GM18858 (cell line): ENCODE results near the gene GALR2.

Experiments
- ATAC-seq: cut with Tn5 transposase; IDR thresholded peaks from one replicate; pipeline ENCODE4 v1.9.1; 2021; ENCODE audit not compliant: unreplicated experiment

Gene GALR2

DNA sequence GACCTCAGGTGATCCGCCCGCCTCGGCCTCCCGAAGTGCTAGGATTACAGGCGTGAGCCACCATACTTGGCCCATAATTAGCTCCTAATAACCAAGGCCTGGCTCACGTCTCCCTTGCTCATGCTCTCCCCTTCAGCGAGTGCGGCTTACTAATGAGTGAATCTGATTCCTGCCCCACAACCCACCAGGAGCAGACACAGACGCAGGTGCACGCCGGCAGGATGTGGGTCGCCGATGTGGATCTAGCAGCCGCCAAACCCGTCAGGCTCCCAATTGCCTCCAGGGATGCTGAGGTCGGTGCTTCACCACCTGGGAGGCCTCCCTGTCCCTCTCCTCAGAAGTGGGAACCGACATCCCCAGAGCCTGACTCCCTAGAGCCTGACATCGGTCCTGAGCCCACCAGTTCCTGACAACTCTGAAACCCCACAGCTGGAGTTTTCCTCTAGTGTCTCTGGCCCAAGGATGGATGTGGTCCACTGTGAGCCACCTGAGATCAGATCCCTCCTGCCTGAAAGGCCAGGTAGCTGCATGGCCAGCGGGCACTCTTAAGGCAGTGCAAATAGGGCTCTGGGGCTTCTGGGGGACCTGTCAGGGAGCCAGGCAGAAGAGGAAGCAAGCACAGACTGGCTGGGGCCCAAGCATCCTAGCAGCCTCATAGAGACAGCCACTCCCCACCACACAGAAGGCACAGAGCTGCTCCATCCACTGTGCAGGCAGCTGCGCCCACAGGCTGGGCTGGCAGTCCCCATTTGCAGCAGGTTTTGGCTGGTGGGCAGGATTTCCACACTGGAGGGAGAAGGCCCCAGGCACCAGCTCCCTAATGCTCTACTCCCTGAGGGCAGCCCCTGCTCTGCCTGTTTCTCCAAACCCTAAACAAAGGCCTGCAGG, 18.2 kb downstream of the GALR2 start:
- ATAC-seq: no peak

DNA sequence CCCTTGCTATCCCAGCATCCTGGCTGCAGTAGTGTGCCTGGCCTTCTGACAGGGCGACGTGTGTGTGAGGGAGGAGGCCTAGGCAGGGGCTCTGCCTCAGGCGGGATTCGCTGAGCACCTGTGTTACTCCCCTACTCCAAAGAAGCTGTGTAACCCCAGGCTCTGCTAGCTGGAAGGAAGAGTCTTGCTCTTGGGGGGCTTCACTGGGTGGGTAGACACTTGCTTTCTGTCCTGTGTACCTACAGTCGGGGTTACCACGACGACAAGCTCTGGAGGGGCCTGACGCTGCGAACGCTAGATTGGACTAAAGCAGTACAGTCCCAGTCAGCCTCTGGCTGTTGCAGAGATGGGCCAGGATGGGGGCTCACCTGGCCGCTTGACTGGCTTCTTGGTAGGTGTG, 19.5 kb downstream of the GALR2 start:
- no peak for ATAC-seq

DNA sequence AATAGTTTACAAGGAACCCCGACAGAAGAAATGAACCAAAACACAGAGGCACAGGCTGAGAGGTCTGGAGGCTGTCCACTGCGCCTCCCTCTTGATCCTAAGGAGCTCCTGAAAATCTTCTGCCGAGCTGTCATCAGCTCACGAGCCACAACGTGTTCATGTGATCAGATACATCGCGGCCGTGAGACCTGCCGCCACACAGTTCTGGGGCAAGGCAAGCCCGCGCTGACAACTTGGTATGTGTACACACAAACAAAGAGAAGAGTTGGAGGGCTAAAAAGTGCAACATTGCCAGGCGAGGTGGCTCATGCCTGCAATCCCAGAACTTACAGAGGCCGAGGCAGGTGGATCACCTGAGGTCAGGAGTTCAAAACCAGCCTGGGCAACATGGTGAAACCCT, 21.4 kb downstream of the GALR2 start:
- no peak for ATAC-seq

DNA sequence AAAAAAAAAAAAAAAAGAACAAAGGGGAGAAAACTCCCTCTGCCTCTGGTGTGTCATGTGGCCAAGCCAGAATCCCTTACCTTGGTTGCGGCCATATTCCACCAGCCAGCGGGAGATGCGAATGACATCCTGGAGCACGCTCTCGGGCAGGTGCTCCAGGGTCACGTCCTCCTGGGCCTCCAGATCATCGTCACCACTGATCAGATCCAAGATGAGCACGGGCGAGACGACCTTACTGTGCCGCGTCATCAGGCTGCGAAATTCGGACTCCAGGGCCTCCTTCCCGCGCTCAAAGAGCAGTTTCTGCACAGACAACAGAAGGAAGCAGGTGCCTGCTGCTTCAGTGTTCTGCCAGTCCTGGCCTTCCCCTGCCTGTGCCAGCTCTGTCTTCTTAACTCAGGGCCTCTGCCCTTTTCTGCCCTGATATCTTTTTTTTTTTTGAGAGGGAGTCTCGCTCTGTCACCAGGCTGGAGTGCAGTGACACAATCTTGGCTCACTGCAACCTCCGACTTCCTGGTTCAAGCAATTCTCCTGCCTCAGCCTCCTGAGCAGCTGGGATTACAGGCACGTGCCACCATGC, 23.2 kb downstream of the GALR2 start:
- no peak for ATAC-seq

DNA sequence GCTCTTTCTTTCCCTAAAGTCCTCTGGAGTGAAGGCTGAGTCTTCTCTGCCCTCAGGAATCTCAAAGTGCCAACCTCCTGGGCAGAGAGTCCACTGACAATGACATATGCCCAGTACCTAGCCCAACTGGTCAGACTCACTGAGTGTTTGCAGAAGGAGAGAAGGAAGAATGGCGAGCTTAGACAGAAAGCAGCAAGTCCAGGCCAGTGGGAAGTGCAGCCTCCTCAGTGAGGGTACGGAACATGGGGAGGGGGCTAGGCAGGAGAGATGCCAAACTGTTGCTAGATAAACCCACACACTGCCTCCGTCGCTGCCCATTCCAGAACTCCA, 28.3 kb downstream of the GALR2 start:
- no peak for ATAC-seq

DNA sequence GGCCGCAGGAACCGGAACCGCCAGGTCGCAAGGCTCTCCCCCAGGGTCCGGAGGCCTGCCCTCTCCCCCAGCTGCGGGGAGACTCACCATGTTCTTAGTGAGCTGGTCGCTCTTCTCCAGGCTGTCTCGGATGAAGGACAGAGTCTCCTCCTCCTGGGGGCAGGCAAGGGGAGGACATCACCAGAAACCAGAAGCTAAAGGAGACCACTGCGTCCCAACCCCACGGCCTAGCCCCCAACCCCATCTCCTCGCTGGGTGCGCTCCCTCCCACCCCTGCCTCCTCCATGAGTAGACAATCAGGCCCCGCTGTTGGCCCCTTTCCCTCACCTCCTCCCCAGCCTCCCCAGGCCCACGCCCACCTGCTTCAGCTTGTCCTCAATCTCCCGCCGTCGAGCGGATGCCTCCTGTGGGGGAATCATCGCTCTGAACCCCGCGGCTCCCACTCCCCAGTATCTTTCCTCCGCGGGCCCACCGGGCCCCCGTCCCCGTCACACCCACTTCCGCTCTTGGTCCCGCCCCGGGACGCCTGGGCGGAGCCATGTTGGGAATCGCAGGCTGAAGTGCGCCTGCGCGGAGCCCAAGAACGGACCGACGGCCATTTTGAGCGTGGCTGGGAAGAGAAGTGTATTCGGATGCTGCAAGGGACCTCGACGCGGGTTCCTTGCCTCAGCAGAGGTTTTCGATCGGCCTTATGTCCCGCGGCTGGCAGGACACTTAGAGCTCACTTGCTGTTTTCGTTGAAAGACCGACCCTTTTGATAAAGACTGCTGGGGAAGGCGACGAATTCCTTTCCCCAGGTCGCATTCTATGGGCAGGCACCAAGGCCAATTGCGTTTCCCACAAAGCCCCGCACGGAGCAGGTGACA, 28.9 kb downstream of the GALR2 start, which contains the start of gene EXOC7:
EXOC7 (minus strand) TSS at position 514 of the 866 bp plus-strand sequence; CDS start at position 419, 95 bp downstream.
- ATAC-seq: no peak

DNA sequence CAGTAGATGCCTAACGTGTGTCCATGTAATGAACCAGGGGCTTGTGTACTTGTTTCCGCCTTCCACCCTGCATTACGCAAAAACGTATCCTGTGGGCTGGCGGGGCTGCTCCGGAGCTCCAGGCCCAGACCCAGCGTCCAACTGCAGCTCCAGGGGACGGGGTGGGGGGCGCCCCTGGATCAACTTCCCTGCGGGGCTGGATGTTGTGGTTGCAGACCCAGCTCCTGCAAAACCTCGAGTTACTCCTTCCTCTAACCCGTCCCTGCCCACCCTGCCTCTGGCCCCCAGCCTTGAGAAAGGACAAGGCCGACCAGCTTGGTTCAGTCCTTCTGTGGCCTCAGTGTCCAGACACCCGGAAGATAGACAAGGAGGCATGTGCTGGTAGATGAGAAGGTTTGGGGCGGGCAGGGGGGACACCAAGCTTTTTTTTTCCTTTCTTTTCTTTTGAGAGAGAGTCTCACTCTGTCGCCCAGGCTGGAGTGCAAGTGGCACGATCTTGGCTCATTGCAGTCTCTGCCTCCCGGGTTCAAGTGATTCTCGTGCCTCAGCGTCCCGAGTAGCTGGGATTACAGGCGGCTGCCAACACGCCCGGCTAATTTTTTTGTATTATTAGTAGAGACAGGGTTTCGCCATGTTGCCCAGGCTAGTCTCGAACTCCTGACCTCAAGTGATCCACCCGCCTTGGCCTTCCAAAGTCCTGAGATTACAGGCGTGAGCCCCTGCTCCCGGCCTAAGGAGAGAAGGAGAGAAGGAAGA, 29.7 kb downstream of the GALR2 start:
- ATAC-seq: no peak

DNA sequence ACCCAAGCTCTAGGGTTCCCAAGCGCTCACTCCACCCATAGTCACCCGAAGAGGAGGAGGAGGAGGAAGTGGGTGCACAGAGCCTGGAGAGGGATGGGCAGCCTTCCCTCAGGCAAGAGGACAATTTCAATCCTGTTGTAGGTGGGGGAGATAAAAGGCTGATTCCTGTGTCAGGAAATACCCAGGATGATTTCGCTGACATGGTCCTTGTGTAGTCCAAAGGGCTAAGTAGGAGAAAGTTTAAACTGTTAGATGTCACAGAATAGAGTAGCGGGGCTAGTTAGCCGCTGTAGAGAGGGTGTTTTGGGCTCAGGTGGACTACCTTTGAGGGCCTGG, 30.3 kb downstream of the GALR2 start:
- no peak for ATAC-seq

DNA sequence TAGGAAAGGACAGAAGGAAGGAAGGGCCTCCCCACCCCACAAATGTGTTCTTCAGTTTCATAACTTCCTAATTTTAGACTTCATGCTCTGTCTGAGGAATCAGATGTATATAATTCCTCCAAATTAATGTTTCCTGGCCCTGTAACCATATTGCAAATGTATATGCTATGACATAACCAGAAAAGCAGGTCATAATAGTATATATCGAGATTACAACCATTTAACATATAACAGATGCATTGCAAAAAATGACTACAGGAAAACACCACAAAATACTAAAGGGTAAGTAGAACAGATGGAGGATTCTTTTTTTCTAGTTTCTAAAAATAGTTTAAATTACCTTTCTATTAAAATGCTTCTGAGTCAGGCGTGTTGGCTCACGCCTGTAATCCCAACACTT, 32.1 kb downstream of the GALR2 start:
- ATAC-seq: no peak

DNA sequence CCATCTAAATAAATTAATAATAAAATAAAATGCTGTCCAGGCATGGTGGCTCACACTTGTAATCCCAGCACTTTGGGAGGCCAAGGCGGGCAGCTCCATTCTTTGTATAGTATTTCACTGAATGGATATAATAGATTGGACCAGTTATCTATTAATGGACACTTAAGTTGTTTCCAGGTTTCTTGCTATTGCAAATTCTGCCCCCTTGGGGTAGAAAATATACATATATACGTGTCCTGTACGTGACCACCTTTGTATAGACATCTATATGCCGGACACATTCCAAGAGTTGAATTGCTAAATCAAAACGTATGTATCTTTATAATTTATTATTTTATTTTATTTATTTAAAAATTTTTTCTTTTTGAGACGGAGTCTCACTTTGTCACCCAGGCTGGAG, 32.9 kb downstream of the GALR2 start:
- no peak for ATAC-seq

DNA sequence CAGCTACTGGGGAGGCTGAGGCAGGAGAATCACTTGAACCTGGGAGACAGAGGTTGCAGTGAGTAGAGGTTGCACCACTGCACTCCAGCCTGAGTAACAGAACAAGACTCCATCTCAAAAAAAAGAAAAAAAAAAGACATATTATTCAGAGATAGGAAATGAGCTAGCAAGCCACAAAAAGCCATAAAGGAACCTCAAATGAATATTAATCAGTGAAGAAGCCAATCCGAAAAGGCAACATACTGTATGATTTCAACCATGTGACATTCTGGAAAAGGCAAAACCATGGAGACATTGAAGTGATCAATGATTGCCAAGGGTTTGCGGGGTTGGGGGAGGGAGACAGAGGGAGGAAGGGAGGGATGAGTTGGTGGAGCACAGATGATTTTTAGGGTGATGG, 37.4 kb downstream of the GALR2 start:
- no peak for ATAC-seq

DNA sequence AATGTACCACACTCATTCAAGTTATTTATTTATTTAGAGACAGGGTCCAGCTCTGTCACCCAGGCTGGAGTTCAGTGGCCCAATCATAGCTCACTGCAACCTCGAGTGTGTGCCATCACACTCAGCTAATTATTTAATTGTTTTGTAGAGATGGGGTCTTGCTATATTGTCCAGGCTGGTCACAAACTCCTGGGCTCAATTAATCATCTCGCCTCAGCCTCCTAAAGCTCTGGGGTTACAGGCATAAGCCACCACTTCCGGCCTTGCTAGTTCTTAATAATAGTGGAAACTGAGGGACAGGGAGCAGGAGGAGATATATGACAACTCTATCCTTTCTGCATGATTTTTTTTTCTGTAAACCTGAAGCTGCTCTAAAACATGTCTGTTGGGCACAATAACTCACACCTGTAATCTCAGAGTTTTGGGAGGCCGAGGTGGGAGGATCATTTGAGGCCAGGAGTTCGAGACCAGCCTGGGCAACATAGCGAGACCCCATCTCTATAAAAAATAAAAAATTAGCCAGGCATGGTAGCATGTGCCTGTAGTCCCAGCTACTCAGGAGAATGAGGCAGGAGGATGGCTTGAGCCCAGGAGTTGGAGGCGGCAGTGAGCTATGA, 40.7 kb downstream of the GALR2 start:
- no peak for ATAC-seq

DNA sequence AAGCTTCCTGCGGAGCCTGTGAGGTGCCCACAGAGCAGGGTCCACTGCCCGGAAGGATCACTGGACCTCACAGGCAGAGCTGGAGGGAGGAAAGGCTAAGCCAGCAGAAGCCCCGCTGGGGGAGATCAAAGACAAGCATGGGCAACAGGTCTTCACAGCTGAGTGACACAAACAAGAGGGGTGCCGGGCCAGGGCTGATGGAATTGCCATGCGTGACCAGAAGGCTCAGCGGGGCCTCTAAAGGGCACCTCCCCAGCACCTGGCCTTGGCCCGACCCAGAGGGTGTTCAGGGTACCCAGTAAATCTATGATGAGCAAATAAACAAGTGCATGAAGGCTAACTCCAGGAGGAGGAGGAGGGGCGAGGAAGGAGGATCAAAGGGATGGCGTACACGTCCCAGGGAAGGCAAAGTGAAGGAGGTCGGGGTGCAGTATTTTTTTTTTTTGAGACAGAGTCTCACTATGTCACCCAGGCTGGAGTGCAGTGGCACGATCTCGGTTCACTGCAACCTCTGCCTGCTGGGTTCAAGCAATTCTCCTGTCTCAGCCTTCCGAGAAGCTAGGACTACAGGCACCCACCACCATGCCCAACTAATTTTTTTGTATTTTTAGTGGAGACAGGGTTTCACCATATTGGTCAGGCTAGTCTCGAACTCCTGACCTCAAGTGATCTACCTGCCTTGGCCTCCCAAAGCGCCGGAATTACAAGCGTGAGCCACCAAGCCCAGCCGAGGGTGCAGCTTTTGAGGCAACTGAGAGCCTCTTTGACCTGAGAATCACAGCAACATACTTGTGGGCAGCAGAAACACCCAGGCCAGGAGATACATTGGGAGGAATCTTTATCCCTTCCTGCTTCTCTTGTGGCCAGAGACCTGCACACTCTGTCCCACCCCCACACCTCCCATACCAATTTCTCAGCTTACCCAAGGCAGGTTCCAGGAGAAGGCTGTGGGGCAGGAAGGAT, 45.1 kb downstream of the GALR2 start:
- no peak for ATAC-seq

DNA sequence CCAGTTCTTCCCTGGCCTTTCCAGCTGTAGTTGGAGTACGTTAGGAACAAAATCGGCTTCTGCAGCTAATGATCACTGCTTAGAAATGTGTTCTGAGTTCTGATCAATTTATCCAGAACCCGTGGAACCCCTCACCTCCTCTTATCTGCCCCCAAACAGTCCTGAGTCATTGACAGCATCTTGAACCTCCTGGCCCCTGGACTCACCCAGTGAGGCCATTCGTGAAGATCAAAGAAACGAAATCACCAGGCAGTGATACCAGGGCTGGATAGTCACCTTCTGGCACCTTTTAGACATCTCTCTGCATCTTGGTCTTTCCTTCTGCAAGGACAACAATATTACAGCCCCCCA, 46.1 kb downstream of the GALR2 start:
- ATAC-seq: no peak

DNA sequence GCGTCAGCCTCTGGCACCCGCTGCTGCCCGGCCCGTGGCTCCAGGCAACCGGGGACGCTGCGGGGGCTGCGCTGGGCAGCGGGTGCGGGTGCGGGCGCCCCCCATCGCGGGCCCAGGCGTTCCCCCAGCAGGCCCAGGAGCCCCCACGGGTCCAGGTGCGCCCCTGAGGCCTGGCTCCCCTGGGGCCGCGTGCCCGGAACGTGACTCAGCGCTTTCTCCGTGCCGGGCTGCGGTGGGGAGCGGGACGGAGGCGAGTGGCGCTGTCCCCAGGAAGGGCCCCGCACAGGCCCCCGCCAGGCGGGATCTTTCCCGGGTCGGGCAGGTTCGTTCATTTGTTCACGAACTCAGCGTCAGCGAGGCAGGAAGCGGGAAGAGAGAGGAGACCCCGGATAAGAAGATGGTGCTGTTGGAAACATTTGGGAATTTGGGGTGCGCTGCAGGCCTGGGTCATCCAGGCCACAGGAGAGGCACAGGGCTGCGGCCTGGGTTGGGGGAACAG, 47.4 kb downstream of the GALR2 start:
- ATAC-seq: no peak

DNA sequence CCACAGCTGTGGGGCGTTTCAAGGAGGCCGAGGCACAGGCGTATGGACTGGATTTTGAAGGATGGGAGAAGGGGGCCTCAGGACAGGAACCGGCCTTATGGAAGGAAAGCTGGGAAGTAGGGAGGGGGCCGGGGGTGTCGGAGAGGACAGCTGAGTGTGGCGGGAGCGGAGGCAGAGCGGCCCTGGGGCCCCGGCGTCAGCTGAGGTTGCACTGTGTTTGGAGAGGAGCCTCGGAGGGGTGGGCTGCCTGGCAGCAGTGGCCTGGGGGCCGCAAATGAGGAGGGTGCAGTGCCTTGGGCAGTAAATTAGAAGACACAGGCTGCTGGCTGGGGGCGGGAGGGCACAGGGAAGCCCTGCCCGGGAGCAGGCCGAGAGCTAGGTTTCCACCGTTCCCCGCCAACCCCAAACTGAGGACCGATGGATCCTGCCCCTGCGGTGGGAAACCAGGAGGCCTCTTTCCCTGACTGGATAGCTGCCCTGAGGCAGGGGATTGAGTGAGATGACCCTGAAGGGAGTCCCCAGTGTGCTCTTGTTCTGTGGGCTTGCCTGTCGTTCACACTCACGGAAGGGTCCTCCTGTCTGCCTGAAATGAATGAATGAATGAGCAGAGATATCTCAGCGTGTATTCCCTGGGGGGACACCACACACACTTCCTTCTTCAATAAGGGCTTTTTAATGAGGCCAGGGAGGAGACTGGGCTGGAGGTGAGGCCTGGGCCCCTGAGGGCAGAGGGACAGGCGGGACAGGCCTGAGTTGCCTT, 48.0 kb downstream of the GALR2 start:
- no peak for ATAC-seq

DNA sequence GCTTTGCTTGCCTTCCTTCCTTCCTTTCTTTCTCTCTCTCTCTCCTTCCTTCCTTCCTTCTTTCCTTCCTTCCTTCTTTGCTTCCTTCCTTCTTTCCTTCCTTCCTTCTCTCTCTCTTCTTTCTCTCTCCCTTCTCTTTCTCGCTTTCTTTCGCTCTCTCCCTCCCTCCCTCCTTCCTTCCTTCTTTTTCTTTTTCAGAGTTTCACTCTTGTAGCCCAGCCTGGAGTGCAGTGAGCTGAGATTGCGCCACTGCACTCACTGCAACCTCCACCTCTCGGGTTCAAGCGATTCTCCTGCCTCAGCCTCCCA, 48.6 kb downstream of the GALR2 start:
- no peak for ATAC-seq

DNA sequence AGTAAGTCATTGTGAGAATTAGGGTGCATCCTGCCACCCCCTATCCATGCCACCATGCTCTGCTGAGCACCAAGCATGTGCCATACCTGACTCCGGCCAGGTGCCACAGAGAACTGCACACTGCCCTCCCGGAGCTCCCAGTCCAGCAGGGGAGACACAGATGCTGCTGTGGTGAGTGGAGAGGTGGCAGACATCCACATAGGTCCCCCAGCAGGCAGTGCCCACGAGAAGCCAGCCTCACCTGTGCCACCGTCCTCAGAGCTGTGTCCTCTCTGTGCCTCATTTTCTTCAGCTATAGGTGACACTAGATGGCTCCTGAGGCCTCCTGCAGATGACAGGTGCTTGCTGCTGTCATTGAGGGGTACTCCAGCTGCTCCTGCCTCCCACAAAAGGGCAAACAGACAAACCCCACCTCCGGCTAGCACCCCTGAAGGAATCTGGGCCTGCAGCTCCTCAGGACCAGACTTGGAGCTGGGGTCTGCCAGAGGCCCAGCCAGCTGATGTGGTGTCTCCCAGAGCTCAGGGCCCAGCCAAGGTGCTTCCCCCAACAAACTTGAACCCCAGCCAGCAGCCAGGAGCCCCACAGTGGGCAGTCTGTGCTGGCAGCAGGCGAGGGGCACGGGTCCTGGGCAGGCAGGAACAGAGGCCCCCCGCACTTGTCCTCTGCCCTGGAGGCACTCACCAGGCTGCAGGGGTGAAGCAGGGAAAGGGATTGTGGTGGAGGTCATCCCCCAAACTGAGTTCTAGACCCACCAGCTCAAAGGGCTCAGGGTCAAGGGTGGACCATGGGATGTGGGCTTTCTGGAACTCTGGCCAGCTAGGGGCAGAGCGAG, 49.4 kb downstream of the GALR2 start:
- ATAC-seq: no peak
